ENCODE data around the gene RPL22. TPM values are rescaled to one million over a fixed set of nuclear protein-coding genes. Genes with fewer than 3 reads are reported as not detected.

The RPL22 gene
- total RNA-seq, 1 experiment from 2014 or later, result 456 TPM

GRCh38 chr1:6199298-6200187 lies at the start of gene RPL22 (continued):
- no peak for TF ChIP-seq EZH2phosphoT487 (IDR thresholded peaks at IDR 0.05; ENCODE audit: borderline replicate concordance)
- no peak for TF ChIP-seq CEBPB (IDR thresholded peaks at IDR 0.05; ENCODE audit: low read depth)
- TF ChIP-seq POLR2AphosphoS5 (IDR thresholded peaks at IDR 0.05; ENCODE audit: low read depth, low read length), result peak; percentile 92
- no peak for TF ChIP-seq EZH2 (IDR thresholded peaks at IDR 0.05)

- no peak for ATAC-seq
- RAD21 ChIA-PET (ENCODE audit: low non-redundant PET in 1 of 2, low total read pairs in 2 of 2, uncharacterized antibody in 2 of 2, unreplicated experiment in 2 of 2), result interaction anchor here in 1 of 2 experiments (2.8 kb wide), 1 partner anchor 96 kb away, joined by 10 read pairs; no protein-coding TSS in a partner anchor
- POLR2A ChIA-PET, result no interaction called here
- intact Hi-C loops (cut with micrococcal nuclease), result loop anchor here (5.0 kb wide), 1 partner anchor 959 kb away; no protein-coding TSS in a partner anchor
- H3K27me3 ChIP-seq (ENCODE audit: insufficient read depth, low read length), result no peaks in the 10 kb centered on the region
- H3K4me1 ChIP-seq (ENCODE audit: control insufficient read depth in 1 of 2, insufficient read depth in 2 of 2, low read length in 2 of 2), result peaks cover 17 to 34% of the 10 kb centered on the region in 2 experiments; a peak in 3 of 4 replicates
- TF ChIP-seq CTCF (IDR thresholded peaks at IDR 0.05 in 2 of 3, conservative IDR thresholded peaks at IDR 0.05 in 1 of 3; ENCODE audit: borderline replicate concordance in 1 of 3, insufficient read depth in 1 of 3, low read depth in 2 of 3, low read length in 2 of 3) (no peak), MAX (IDR thresholded peaks at IDR 0.05) (no peak), ATF3 (IDR thresholded peaks at IDR 0.05) (no peak), POLR2A (IDR thresholded peaks at IDR 0.05; ENCODE audit: borderline replicate concordance, extremely low read depth, insufficient read depth, insufficient read length) (no peak), ZFX (IDR thresholded peaks at IDR 0.05) (no peak), EZH2 (IDR thresholded peaks at IDR 0.05) (no peak), ELF1 (IDR thresholded peaks at IDR 0.05; ENCODE audit: borderline replicate concordance, low read depth) (no peak)
- peak overlapping the region in 1 of 2 experiments; percentile 53; a peak in 1 of 4 replicates for H3K4me3 ChIP-seq (replicated peaks in 1 of 2; ENCODE audit: low read depth in 1 of 2, low read length in 2 of 2)
- DNase-seq (ENCODE audit: low read depth, low spot score), result no peak
- CTCF ChIA-PET, result interaction anchor here (1.1 to 5.0 kb wide), 5 partner anchors 10 to 191 kb away, joined by 3 to 39 read pairs (median 6); partner anchors contain the start of gene ICMT
- H3K9me2 ChIP-seq (ENCODE audit: insufficient read depth), result no peaks in the 10 kb centered on the region
- H3K9me3 ChIP-seq (ENCODE audit: control insufficient read depth in 1 of 2, insufficient read depth in 1 of 2, low read depth in 1 of 2, low read length in 2 of 2), result no peaks in the 10 kb centered on the region
- H3K9ac ChIP-seq (ENCODE audit: low read length), result no peak overlapping the region
- H3K4me2 ChIP-seq (ENCODE audit: low read length), result peak overlapping the region; percentile 90
- no peak overlapping the region; the same call in 1 of the 2 replicates for H3K27ac ChIP-seq (ENCODE audit: low read depth, low read length)
- no peaks in the 10 kb centered on the region for H4K20me1 ChIP-seq (ENCODE audit: insufficient read depth)
- no peaks in the 10 kb centered on the region for H3K36me3 ChIP-seq (ENCODE audit: control insufficient read depth in 1 of 2, insufficient read depth in 2 of 2, low read length in 2 of 2)
- no peaks in the 10 kb centered on the region for H3K79me2 ChIP-seq (ENCODE audit: insufficient read depth, low read length)
- H2AFZ ChIP-seq (ENCODE audit: low read depth, low read length, poor library complexity, severe bottlenecking), result no peak overlapping the region
- no TSS peak for BruUV-seq (replicated peaks)
Observed at GRCh38 chr1:6248161-6248776, 48.9 kb upstream of the RPL22 start.
